K562 (cell line): ENCODE measurements around the gene CYSRT1. TPM values are rescaled to one million over a fixed set of nuclear protein-coding genes. Genes with fewer than 3 reads are reported as not detected.

Experiments used
- ATAC-seq: fragments of 200-7000 bp; cut with Tn5 transposase; 3 replicates; pipeline ENCODE4 v1.9.1; 2020; ENCODE audit warnings: moderate library complexity
- BruUV-seq: library from RNA; stranded (reverse); fragments of 400-500 nt; replicated peaks from 2 replicates; lab custom pipeline; 2021; lab: Mats Ljungman, UMichigan
- CTCF ChIA-PET: fragments of 300-600 bp; formaldehyde crosslinking; extraction: SDS; loops from one replicate; lab custom pipeline; 2021; ENCODE audit warnings: low intra/inter-chr PET ratio; lab: Yijun Ruan, JAX
- POLR2A ChIA-PET: fragments of 300-600, 350-650 bp; sonication (Branson Sonifier 250); formaldehyde crosslinking; extraction: SDS; loops from one replicate; lab custom pipeline; 2021; ENCODE audit warnings: antibody characterized with exemption, inconsistent platforms; lab: Yijun Ruan, JAX
- DNase-seq, 4 experiments: peaks; one replicate each; pipeline versions ENCODE4 v3.0.0 to v3.0.0-alpha.2; 2011 to 2018; ENCODE audit warnings: low spot score in 3 of 4, mixed read lengths in 3 of 4; ENCODE audit errors: extremely low read depth in 1 of 4
- FAIRE-seq: peaks from 2 replicates; lab custom pipeline; 2011; peaks lifted over from hg19 to GRCh38; lab: Jason Lieb, UNC
- H2AFZ ChIP-seq: 2 replicates; pipeline ENCODE4 v1.6.0; 2011; ENCODE audit warnings: low read depth, low read length, control low read depth, inconsistent platforms
- H3K27ac ChIP-seq: fragments of 200-600 bp; 3 replicates; pipeline ENCODE4 v1.8.0; 2011; ENCODE audit warnings: low read depth, mild to moderate bottlenecking, control low read depth, inconsistent platforms, low read length, moderate library complexity, mixed read lengths; ENCODE audit errors: extremely low read depth
- H3K27me3 ChIP-seq, 2 experiments: fragments of 300-600 bp in 1 of 2; 2 replicates in 1 of 2; 3 replicates in 1 of 2; pipeline versions ENCODE4 v1.6.0 to v1.8.0; 2011; ENCODE audit warnings: inconsistent platforms in 2 of 2, low read length in 2 of 2, mild to moderate bottlenecking in 1 of 2, mixed read lengths in 1 of 2, moderate library complexity in 1 of 2; ENCODE audit not compliant: control insufficient read depth in 2 of 2, insufficient read depth in 2 of 2
- H3K36me3 ChIP-seq: fragments of 300-600 bp; 3 replicates; pipeline ENCODE4 v1.8.0; 2011; ENCODE audit warnings: mild to moderate bottlenecking, low read length, inconsistent platforms; ENCODE audit not compliant: control insufficient read depth, insufficient read depth
- H3K4me1 ChIP-seq, 2 experiments: fragments of 200-600 bp in 1 of 2; replicated peaks in 1 of 2; 2 replicates in 1 of 2; 3 replicates in 1 of 2; pipeline versions ENCODE4 v1.5.1 to v1.8.0; 2011; ENCODE audit warnings: inconsistent platforms in 2 of 2, low read length in 2 of 2, mild to moderate bottlenecking in 1 of 2, mixed read lengths in 1 of 2, moderate library complexity in 1 of 2; ENCODE audit not compliant: control insufficient read depth in 2 of 2, insufficient read depth in 2 of 2
- H3K4me2 ChIP-seq: 2 replicates; pipeline ENCODE4 v1.6.1; 2011; ENCODE audit warnings: low read length, control low read depth, inconsistent platforms, mixed read lengths; ENCODE audit not compliant: insufficient read depth
- H3K4me3 ChIP-seq: fragments of 200-600 bp; sonication (generic), shearing (Covaris generic); 2 replicates; pipeline ENCODE4 v1.5.1; 2016; ENCODE audit warnings: control low read depth, inconsistent platforms
- H3K79me2 ChIP-seq: fragments of 200-600 bp; 3 replicates; pipeline ENCODE4 v1.8.0; 2011; ENCODE audit warnings: low read length, inconsistent platforms; ENCODE audit not compliant: control insufficient read depth, insufficient read depth
- H3K9ac ChIP-seq, 2 experiments: 2 replicates each; pipeline versions ENCODE4 v1.6.0 to v1.6.1; 2011; ENCODE audit warnings: low read depth in 2 of 2, low read length in 2 of 2, control low read depth in 1 of 2, inconsistent platforms in 1 of 2, mild to moderate bottlenecking in 1 of 2, mixed read lengths in 1 of 2; ENCODE audit not compliant: insufficient read depth in 1 of 2
- H3K9me1 ChIP-seq: one replicate; pipeline ENCODE4 v1.6.0; 2011; ENCODE audit warnings: inconsistent platforms, mild to moderate bottlenecking, low read length, moderate library complexity; ENCODE audit not compliant: control insufficient read depth, insufficient read depth
- H3K9me3 ChIP-seq: replicated peaks from 2 replicates; pipeline ENCODE4 v1.5.1; 2011; ENCODE audit warnings: low read depth, low read length, inconsistent platforms; ENCODE audit not compliant: control insufficient read depth, insufficient read depth
- H4K20me1 ChIP-seq: replicated peaks from 2 replicates; pipeline ENCODE4 v1.6.1; 2011; ENCODE audit warnings: low read length, inconsistent platforms, mixed read lengths; ENCODE audit not compliant: control insufficient read depth, insufficient read depth
- NONO ChIP-seq, 2 experiments: fragments of 200-400 bp in 1 of 2; fragments of 450-650 bp in 1 of 2; formaldehyde crosslinking in 1 of 2; IDR thresholded peaks; 2 replicates each; pipeline ENCODE4 v1.6.1; 2017; ENCODE audit warnings: low read depth in 2 of 2, mild to moderate bottlenecking in 2 of 2, moderate library complexity in 2 of 2, low read length in 1 of 2
- POLR2G ChIP-seq: fragments of 200-400 bp; formaldehyde crosslinking; IDR thresholded peaks from 2 replicates; pipeline ENCODE4 v1.6.1; 2017; ENCODE audit warnings: low read depth, mild to moderate bottlenecking, antibody characterized with exemption, low read length, moderate library complexity
- RFX1 ChIP-seq: fragments of 450-650 bp; IDR thresholded peaks from 2 replicates; pipeline ENCODE4 v1.6.1; 2016; ENCODE audit warnings: mild to moderate bottlenecking, moderate library complexity
- ZBTB7A ChIP-seq: IDR thresholded peaks from 2 replicates; pipeline ENCODE4 v1.6.1; 2011; ENCODE audit warnings: low read depth, mild to moderate bottlenecking, low read length, moderate library complexity, borderline replicate concordance; ENCODE audit not compliant: control insufficient read depth
- ZFP36 ChIP-seq: fragments of 150-350 bp; IDR thresholded peaks from 2 replicates; pipeline ENCODE4 v1.6.1; 2018; ENCODE audit warnings: low read length, low read depth; ENCODE audit not compliant: partially characterized antibody
- WGBS: fragments of 100-300 bp; shearing (Covaris generic); methylation state at CpG from one replicate; pipeline ENCODE4 v1.1.6; 2016; ENCODE audit warnings: low coverage, mixed read lengths; ENCODE audit not compliant: insufficient coverage; ENCODE audit errors: missing lambda C conversion rate; 5-methylcytosine and 5-hydroxymethylcytosine counted together
- in situ Hi-C: fragments of 300-500 bp; cut with MboI; formaldehyde crosslinking; loops from 4 replicates; pipeline ENCODE4 v1.15.0; 2018; ENCODE audit warnings: inconsistent platforms, mixed read lengths
- intact Hi-C: fragments of 100-400 bp; cut with micrococcal nuclease; formaldehyde crosslinking; loops from 2 replicates; pipeline ENCODE4 v1.14.2; 2022
- polyA plus RNA-seq, 8 experiments: library from polyadenylated mRNA; depleted of rRNA in 4 of 8; stranded (reverse) in 5 of 8; unstranded in 3 of 8; fragments of >200 nt; fragmentation: Nextera tagmentation in 2 of 8; fragmentation: Illumina TruSeq in 1 of 8; extraction: Ambion mirVana in 2 of 8; extraction: Trizol in 1 of 8; gene quantifications; 2 replicates each; pipeline versions ENCODE4 v1.2.1 to v1.2.3, GENCODE V29; 2011 to 2014; ENCODE audit warnings: inconsistent platforms in 1 of 8, missing spikeins in 1 of 8
- total RNA-seq, 7 experiments: library from RNA; depleted of rRNA in 6 of 7; stranded (reverse); fragments of >200 nt in 6 of 7; fragmentation: Illumina TruSeq in 2 of 7; extraction: Trizol in 2 of 7; gene quantifications; 2 replicates each; pipeline versions ENCODE4 v1.2.1 to v1.2.3, GENCODE V29; 2011 to 2021; ENCODE audit warnings: low replicate concordance in 1 of 7
- TF ChIP-seq, protein P1 (sequence below), 3 experiments: IDR thresholded peaks in 2 of 3; conservative IDR thresholded peaks in 1 of 3; 2 replicates each; pipeline ENCODE4 v1.5.1; 2011 to 2012; ENCODE audit warnings: low read length in 3 of 3, mild to moderate bottlenecking in 3 of 3, control low read depth in 2 of 3, improper control_type of control experiment in 1 of 3, inconsistent platforms in 1 of 3, low read depth in 1 of 3, mixed read lengths in 1 of 3, moderate library complexity in 1 of 3; ENCODE audit not compliant: insufficient read depth in 2 of 3
- TF ChIP-seq, protein P2 (sequence below): sonication (generic); formaldehyde crosslinking; IDR thresholded peaks from 2 replicates; pipeline ENCODE4 v1.8.1; 2023; ENCODE audit warnings: mild to moderate bottlenecking, missing genetic modification reagents

Gene CYSRT1
- total and polyA plus RNA-seq, 9 of the 15 experiments (the other 6 are each of a cell fraction or from before 2014, with no cell fraction given), result 0.04 to 1.4 (median 0.42) TPM; not detected in 3

DNA sequence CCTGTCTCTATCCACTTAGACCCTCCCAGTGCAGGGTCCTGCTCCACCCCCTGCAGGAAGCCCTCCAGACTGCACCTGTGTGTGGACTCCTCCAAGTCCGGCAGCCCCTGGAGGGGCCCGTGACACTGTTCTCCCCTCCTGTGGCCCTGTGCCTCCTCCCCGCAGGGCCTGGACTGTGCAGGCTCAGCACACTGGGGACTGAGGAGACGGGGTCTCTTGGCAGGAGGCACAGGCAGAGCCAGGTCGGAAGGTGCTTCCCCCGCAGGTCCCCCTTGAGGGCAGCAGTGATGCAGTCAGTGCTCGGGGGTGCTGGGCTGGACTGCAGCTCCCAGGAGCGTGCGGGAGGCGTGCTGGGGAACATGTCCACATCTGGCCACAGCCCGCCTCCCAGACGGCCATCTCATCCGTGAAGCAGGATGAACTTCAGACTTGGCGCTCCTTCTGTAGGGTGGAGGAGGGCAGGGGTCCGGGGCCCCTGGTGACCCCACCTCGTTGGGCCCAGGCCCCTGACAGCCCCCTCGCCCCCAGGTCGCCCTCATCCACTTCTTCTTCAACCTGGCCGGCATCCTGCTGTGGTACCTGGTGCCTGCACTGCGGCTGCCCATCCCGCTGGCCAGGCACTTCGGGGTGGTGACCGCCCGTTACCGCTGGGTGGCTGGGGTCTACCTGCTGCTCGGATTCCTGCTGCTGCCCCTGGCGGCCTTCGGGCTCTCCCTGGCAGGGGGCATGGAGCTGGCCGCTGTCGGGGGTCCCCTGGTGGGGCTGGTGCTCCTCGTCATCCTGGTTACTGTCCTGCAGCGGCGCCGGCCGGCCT, 10.7 kb downstream of the CYSRT1 start:
- no TSS peak for BruUV-seq
- ChIA-PET CTCF (interaction anchor here (0.6 to 1.6 kb wide), 5 partner anchors 20 to 207 kb away, joined by 3 to 11 read pairs (median 4); partner anchors contain the start of genes ANAPC2, NELFB and SSNA1), POLR2A (interaction anchor here (1.3 kb wide), 1 partner anchor 47 kb away, joined by 5 read pairs; no protein-coding TSS in a partner anchor)
- Histone ChIP-seq H3K9ac (peak overlapping the region; percentile 9 to 85; a peak in 2 of 4 replicates), H3K79me2 (peaks cover 27% of the 10 kb centered on the region), H3K4me2 (peak overlapping the region; percentile 40), H3K4me3 (no peak overlapping the region), H4K20me1 (no peaks in the 10 kb centered on the region), H3K9me3 (no peaks in the 10 kb centered on the region), H3K36me3 (peaks cover 4% of the 10 kb centered on the region; the same call in 1 of the 3 replicates), H3K27me3 (no peaks in the 10 kb centered on the region), H3K27ac (peak overlapping the region; percentile 42; the same call in 2 of the 3 replicates), H2AFZ (no peak overlapping the region), H3K4me1 (peaks cover 16 to 99% of the 10 kb centered on the region in 2 experiments), H3K9me1 (peaks cover 4% of the 10 kb centered on the region)
- FAIRE-seq (no peak), ATAC-seq (no peak), DNase-seq (peak in 1 of 4 experiments; percentile 29)
- in situ Hi-C loops, result loop anchor here (25.0 kb wide), 1 partner anchor 448 kb away; the partner anchor contains the start of genes CCDC183 and TMEM141
- intact Hi-C loops, result no loop called here
- WGBS, result 65% methylated on average over 33 of the region's 35 CpGs
- TF ChIP-seq POLR2G (peak; percentile 34), ZBTB7A (peak; percentile 35; the same call in 1 of the 2 replicates), ZFP36 (peak; percentile 66), RFX1 (no peak), NONO (IDR thresholded peaks at IDR 0.05; ENCODE audit: low read depth in 2 of 2, low read length in 1 of 2) (no peak)
- TF ChIP-seq, protein P1, sequence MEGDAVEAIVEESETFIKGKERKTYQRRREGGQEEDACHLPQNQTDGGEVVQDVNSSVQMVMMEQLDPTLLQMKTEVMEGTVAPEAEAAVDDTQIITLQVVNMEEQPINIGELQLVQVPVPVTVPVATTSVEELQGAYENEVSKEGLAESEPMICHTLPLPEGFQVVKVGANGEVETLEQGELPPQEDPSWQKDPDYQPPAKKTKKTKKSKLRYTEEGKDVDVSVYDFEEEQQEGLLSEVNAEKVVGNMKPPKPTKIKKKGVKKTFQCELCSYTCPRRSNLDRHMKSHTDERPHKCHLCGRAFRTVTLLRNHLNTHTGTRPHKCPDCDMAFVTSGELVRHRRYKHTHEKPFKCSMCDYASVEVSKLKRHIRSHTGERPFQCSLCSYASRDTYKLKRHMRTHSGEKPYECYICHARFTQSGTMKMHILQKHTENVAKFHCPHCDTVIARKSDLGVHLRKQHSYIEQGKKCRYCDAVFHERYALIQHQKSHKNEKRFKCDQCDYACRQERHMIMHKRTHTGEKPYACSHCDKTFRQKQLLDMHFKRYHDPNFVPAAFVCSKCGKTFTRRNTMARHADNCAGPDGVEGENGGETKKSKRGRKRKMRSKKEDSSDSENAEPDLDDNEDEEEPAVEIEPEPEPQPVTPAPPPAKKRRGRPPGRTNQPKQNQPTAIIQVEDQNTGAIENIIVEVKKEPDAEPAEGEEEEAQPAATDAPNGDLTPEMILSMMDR (IDR thresholded peaks at IDR 0.05 in 2 of 3, conservative IDR thresholded peaks at IDR 0.05 in 1 of 3; ENCODE audit: insufficient read depth in 2 of 3, low read depth in 1 of 3, low read length in 3 of 3), result peak; percentile 18 to 36 (median 27); a peak in 3 of 6 replicates
- TF ChIP-seq, protein P2, sequence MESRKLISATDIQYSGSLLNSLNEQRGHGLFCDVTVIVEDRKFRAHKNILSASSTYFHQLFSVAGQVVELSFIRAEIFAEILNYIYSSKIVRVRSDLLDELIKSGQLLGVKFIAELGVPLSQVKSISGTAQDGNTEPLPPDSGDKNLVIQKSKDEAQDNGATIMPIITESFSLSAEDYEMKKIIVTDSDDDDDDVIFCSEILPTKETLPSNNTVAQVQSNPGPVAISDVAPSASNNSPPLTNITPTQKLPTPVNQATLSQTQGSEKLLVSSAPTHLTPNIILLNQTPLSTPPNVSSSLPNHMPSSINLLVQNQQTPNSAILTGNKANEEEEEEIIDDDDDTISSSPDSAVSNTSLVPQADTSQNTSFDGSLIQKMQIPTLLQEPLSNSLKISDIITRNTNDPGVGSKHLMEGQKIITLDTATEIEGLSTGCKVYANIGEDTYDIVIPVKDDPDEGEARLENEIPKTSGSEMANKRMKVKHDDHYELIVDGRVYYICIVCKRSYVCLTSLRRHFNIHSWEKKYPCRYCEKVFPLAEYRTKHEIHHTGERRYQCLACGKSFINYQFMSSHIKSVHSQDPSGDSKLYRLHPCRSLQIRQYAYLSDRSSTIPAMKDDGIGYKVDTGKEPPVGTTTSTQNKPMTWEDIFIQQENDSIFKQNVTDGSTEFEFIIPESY, result peak; percentile 79
- TF ChIP-seq, all 486 proteins: peak for 5
